NCI-H345 treated with DMSO at 0.1 percent for 48 hours (cell line): ENCODE data around the gene KCNH5.
"Not testable (repeated sequence)": the region's sequence is repeated elsewhere in the genome, so short reads cannot be mapped to it uniquely, and the experiment has no call there.

Experiments
- DNase-seq: peaks from one replicate; lab custom pipeline; 2025; ENCODE audit not compliant: unreplicated experiment; lab: John Stamatoyannopoulos, UW

KCNH5 gene

DNA sequence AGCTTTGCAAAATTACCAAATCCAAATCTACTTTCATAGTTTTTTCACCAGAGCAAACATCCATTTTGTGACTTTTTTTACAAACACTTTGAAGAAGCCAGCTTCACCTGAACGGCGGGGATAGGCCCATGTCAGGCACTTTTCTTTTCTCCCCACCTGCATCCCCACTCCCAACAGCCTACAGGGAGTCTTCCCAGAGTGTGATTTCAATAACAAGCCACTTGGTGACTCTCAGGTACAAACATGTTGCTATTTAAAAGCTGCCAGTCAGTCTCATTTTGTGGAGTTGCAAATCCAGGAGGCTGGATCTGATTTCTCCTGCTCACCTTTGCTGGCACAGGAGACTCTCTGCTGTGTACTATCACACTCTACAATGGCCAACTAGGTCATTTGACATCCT, 285.5 kb downstream of the KCNH5 start:
- DNase-seq: no peak

DNA sequence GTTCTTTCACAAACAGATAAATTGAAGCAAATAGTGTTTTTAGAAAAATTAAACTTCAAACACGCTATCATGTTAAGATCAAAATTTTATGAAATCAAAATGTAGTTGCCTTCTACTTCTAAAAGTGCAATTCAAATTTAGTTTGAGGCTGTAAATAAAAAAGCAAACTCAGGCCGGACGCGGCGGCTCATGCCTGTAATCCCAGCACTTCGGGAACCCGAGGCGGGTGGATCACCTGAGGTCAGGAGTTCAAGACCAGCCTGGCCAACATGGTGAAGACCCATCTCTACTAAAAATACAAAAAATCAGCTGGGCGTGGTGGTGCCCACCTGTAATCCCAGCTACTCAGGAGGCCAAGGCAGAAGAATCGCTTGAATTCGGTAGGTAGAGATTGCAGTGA, 298.4 kb downstream of the KCNH5 start:
- DNase-seq: not testable (repeated sequence)

DNA sequence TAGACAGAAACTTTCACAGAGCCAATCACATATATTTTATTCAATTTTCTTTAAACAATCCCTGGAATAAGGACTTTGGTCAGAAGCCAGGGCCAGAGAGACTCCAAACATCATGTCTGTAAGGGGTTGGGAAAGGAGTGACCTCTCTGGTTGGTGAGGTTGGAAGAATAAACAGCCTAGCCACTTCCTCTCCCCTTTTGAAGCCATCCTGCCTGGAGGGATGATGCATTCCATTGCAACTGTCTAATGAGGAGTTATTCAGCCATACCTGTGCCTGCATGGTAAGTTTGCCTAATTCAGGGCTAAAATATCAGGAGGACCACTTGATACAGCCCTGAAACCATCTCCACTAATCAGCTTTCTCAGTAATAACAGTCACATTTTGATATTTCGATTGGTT, 299.8 kb downstream of the KCNH5 start:
- DNase-seq: no peak

DNA sequence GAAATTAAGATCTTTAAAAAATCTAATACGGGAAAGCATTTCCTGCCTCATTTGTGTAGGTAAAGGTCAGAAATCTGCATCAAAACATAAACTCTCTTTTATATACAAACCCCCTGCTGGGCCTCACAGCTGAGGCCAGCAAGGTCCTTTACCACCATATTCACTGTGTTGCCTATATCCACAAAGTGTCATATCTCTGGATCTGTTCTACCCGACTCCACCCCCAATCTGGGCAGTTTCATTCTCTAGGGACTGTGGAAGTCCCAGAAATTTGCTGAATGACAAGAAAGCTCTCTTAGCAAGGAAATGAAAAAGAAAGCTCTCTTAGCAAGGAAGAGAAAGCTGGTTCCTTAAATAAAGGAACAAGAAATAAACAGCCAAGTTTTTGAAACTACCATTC, 301.7 kb downstream of the KCNH5 start:
- DNase-seq: no peak

DNA sequence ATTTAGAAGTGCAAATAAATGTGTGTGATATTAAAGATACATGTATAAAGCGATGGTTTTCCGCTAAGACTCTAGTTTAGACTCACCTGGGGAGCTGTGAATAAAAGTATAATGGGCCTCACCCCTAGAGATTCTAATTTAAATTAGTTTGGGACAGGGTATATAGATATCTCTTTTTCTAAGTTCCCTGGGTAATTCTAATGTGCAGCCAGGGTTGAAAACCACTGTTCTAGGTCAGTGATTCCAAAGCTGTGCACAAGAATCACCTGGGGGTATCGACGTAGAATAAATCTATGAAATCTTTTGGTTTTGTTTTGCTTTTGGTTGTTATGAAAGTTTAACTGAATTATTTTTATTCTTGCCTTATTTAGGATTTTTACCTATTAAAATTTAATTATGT, 302.1 kb downstream of the KCNH5 start:
- no peak for DNase-seq

DNA sequence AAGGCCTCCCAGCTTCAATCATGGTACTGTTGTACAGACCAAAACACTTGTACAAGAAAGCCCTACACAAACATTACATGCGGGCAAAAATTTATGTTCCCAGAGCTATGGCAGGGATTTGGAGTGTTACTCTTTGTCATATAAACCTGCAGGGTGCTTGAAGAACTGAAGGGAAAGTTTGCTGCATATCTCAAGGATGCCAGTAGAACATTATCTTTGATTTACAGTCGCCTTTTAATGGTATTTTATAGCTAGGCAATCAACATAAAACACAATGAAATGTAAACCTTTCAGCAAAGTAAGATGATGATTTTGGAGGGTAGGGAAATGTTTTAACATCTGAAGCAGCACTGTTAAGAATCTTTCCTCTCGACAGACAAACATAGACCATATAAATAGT, 305.6 kb downstream of the KCNH5 start:
- DNase-seq: no peak

DNA sequence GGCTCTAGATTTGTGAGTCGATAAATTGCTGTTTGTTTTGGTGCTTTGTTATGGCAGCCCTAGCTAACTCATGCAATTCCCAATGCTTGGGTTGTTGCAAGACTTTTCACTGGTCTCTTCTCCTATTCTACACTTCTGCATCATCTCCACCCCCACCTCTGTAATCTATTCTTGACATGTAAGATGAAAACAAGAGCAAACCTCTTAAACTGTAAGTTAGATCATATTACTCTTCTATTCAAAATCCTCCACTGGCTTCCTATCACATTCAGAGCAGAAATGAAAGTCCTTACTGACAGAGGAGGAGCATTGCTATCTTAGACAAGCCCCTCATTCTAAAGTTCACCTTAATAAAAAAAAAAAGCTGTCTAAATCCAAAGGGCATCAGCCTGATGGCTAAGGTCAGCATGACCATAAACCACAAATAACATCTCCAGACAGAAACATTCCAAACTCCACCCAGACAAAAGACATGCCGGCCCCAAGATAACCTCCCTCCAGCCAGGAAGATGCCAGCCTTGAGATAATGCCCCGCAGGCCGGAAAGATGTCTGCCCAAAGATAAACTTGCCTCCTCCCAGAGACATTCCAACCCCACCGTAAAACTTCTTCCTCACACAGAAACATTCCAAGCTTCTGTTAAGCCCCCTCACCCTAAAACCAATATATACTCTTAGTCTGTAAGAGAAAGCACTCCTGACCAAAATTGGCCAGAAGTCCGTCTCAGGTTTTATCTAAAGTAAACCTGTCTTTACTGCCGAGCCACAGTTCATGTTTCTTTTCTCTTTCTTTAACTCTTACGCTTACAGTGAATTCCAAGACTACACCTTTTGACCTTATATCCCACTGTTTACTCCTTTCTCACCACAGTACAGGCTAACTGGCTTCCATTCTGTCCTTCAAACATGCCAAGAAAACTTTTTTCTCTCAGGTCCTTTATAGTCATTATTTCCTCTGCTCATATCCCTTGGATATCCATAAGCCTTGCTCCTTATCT, 308.9 kb downstream of the KCNH5 start:
- DNase-seq: no peak

DNA sequence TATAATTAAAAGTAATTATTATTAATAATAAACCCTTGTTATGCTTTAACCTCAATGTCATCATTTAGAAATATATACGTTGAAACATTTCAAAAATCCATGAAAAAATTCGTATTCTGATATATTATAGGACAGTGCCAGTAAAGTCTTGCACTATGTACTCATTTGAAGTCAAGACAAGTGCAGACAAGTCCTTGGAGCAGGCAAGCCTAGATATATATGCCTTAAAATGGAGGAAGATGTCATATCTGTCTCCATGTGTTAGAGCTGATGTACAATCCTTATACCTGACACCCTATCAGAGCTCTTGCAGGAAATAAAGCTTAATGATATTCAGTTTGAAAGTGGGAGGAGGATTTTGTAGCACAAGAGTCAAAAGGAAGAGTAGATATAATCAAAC, 310.4 kb downstream of the KCNH5 start:
- DNase-seq: no peak

DNA sequence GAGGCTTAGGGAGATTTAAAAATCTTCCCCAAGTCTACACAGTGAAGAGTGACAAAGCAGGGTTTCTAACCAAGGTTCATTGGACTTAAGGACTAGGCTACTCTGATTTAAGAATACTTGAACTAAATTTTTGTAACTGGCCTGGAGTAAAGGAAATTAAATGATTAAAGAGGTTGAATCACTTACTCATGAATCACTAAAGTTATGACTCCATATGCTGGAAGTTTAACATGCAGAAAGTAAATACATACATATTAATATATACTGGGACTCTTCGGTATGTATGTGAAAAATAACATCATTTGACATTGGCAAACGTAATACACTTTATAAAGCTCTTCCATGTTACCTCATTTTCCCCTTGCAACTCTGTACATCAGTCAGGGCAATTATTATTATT, 322.9 kb downstream of the KCNH5 start:
- no peak for DNase-seq

DNA sequence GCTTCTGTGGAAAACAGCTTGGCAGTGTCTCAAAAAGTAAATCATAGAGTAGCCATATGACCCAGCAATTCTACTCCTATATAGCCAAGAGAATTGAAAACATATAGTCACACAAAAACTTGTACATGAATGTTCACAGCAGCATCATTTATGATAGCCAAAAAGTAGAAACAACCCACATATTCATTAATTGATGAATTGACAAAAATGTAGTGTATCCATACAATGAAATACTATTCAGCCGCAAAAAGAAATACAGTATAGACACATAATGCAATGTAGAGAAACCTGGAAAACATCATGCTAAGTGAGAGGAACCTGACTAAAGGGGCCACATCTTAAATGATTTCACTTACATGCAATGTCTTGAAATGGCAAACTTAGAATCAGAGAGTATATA, 326.6 kb downstream of the KCNH5 start:
- DNase-seq: no peak

DNA sequence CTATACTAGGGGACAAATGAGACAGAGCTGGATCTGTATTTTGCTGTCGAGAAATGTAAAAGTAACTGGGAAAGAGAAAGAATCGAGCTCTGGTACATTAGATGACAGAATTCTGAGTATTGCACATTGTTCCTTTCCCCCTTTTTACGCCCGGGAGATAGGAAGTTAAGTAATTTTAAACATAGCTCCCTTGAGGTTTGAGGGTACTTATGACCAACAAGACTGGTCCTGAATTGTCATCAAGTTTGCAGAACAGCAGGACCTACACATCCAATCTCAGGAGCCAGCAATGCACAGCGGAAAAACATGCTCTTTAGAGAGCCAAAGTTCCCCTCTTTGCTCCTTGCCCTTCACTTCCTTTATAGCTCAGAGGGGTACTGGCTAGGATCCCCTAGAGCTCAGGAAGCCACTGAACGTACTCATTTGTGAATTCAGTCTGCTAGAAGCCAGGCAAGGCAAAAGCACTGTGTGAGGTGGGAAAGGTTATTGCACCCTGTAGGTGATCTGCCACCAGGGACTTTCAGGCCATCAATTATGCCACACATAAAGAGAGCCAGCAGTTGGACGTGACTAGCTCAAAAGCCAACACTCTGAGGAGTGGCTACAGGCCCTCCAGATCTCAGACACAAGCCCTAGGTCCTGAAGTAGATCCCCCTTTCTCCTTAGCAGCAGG, 333.8 kb downstream of the KCNH5 start:
- DNase-seq: peak; percentile 28

DNA sequence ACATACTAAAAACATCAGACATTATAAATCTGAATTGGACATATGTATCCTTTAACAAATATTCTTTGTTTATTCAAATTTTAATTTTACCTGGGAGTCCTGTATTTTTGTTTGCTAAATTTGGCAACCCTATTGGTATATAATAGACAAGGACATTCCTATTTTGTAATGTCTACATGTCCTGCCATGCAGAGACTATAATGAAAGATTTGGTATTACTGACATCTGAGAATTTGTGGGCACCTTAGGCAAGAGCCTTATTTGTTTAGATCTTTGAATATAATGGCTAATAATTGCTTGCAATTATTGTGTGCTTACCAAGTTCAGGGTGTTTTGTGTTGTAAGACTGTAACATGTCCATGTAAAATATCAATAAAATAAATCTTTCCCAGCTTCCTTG, 334.4 kb downstream of the KCNH5 start:
- DNase-seq: no peak

DNA sequence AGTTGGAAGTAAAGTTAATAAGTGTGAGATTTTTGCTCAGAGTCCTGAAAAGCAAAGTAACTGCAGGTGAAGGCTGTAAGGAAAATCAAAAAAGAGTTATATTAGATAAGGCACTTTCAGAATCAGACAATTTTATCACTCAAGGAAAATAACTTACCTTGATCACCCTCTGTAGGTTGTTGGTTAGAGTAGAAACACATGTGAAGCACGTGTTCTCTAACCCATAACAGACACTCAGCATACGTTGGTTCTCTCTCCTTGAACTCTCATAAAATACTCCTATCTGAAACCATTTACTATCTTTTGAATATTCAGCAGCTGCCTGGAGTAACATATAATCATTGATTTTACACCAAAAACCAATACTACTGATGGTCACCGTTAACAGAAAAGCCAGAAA, 335.5 kb downstream of the KCNH5 start:
- no peak for DNase-seq

DNA sequence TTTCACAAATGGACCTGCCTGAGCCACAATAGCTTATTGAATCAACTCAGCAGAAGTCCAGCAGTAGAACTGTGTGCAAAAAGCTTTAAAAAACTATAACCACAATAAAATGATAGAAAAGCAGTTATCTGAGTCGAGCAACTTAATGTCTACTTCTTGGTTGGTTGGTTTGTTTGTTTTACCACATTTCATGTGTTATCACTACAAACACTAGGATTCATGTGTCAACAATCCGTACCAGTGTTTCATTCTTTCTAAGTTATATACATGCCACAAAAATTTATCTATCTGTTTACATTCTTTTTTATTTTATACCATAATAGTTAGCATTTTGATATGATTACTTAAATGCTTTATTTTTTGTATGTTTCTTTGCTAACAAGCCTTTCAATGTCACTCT, 339.0 kb downstream of the KCNH5 start:
- no peak for DNase-seq

DNA sequence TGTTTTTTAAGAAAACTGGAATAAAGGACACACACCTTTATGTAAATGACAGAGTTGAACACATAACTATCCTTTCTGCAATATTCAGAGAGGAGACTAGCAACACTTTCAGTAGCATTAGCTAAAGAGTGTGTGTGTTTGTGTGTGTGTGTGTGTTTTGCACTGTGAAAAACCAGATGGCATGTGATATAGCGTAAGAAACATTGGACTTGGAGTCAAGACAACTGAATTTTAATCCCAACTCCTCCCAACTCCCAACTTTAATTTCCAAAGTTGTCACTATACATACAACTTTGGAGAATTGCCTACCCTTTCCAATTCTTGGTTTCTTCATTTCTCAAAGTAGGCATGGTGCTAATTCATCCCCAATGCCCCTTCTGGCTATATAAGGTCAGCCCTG, 347.8 kb downstream of the KCNH5 start:
- DNase-seq: no peak

DNA sequence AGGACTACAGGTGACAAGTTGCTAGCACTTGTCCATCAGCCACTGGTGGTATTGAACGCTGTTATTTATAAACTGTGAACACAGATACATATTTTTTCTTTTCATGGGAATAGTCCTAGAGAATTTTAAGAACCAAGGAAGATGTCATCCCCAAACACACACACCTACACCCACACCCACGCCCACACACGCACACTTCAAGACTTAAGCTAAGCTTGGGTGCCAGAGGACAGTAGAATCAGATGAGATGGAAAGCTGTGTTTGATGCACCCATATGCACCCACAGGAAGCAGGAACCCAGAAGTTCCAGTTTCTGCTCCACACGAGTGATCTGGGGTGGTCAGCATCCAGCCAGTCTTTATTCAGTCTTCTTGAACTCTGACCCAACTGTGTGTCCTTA, 348.3 kb downstream of the KCNH5 start:
- no peak for DNase-seq

DNA sequence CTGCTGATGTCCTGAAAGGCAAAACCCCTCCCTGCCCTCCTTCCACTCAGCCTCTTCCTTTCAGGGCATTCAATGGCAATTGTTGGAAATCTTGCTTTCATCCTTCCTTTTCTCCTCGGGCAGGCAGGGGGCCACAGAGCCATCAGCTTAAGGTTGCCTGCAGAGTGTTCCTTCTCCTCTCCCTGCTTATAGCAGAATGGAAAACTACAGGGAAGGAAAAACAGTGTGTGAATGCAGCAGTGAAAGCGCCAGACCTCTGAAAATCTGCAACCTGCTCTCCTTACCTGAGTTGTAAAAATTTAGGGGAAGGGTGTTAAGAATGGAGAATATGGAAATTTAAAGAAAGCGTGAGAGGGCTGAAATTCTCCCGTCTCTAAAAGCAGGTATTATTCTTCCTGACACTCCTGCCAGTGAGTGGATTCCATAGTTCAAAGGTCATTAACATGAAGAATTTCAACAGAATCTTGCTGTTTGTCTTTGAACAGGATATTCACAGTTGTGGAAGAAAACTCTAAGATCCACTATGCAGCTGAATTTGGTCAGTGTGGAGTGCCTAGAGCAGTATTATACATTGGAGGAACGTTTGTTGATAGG, 348.8 kb downstream of the KCNH5 start:
- DNase-seq: no peak

DNA sequence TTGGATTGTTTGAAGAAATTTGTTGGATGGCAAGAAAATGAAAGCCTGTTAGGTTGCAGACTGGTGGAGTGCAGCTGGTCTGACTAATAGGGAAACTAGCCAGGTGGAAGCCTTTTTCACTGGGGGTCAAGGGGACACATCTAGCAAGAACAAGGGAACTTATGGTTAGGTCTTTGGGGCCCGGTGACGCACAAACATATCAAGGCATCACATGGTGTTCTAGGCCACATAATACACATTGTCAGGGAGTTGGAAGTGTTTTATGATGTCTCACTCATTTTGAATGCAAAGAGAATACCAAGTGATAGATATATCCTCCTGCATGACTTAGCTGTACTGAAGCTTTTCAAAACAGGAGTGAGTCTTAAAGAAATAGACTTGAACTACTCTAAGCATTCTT, 351.2 kb downstream of the KCNH5 start:
- no peak for DNase-seq

DNA sequence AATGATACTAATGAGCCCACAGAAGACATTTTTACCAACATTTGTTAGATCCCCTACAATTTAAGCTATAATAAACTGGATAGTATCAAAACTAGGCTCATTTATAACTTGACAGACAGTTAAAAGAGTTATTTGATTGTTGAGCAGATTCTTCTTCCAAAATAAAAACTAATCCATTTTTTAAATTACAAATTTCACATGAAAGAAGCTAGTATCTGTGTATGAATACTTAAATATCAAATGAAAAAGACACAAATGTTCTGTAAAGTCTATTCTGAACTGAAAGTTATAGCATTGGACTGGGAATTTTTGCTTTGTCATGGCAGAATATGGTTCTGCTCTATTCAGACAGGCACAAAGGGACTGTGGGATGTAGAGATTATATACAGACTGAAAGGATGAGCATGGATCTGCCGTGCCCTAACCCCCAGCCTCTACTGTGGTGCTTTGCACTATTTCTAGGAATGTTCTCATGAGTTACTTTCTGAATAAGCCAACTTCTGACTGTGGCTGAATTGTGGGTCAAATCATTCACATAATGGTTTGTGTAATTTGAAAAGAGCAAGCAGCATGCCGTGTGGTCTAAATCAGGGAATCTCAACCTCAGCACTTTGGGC, 352.7 kb downstream of the KCNH5 start:
- no peak for DNase-seq

DNA sequence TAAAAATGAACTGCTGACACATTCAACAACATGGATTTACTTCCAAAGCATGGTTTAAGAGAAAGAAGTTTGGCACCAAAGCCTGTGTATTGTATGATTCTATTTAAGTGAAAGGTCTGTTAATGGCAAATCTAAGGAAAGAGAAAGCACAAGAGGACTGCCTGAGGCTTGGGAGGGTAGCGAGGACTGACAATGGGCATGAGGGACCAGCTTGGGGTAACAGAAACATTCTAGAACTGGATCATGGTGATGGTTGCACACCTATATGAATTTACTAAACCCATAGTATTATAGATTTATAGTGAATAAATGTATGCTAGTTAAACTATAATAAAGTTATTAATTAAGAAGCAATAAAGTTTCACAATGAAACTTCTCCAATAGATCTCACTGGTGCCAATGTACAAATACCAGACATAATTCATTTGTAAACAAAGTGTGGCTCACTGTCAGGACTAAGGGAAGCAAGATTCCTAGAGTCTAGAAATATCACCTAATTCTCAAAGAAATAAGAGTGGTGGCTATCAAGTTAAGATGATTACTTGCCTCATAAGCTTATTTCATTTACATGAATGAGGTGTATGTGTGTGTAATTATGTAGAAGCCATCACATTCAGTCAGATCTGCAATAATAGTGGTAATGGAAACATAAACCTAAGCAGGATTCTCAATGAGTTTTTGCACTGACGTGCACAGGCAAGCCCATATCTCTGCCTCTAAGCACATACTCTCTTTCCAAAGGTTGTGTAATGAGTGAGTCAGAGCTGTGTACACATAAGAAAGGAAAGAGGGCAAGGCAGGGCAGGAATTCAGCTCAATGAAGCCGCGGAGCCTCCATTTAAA, 353.4 kb downstream of the KCNH5 start:
- DNase-seq: peak; percentile 74

DNA sequence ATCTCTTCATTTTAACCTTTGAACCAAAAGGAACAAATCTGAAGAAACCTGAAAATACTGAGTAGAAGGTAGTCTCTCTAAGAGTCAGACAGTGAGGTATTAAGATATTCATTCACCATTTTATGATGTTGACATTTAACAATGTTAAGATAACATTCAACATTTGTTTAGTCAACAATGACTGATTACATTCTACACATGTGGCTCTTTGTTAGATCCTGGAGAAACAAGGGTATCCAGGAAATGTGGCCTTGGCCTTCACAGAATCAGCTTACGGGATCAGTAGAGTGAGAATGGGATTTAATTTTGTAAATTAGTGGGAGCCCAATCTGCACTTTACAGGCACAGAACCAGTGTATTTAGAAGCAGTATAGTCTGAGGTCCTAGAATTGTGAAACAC, 355.5 kb downstream of the KCNH5 start:
- DNase-seq: no peak
